Stimulated activated CD4-positive, alpha-beta T cell treated with anti-CD3 and anti-CD28 coated beads, Interleukin-12 subunit alpha, Interleukin-12 subunit beta, amount 100 ng/mL, for 4 hours (primary cell): ENCODE results near the gene CTU2.

Experiments
- DNase-seq: peaks from one replicate; pipeline ENCODE4 v3.0.0-alpha.2; 2020

The CTU2 gene

GRCh38 chr16:88747588-88748301 lies 41.4 kb downstream of the CTU2 start:
- DNase-seq = no peak

GRCh38 chr16:88748364-88748763 lies 42.1 kb downstream of the CTU2 start:
- no peak for DNase-seq

DNA sequence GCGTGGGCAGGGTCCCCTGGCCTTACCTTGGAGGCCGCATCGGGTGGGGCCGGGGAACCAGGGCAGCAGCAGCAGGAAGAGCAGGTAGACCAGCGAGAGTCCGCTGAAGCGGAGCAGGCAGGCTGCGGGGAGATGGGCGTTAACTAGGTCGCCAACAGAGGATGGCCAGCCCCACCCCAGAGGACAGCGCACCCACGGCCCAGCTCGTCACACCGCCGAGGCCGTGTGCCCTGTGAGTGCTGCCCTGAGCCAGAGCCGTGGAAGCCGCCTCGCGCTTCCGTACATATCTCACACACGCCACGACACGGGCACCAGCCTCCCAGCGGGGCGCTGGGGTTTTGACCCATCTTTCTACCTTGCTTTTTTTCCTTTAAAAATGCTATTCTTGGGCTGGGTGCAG lies 43.1 kb downstream of the CTU2 start:
- DNase-seq = no peak

- DNase-seq = no peak
These were observed 44.6 kb downstream of the CTU2 start for GRCh38 chr16:88750854-88751253.

DNA sequence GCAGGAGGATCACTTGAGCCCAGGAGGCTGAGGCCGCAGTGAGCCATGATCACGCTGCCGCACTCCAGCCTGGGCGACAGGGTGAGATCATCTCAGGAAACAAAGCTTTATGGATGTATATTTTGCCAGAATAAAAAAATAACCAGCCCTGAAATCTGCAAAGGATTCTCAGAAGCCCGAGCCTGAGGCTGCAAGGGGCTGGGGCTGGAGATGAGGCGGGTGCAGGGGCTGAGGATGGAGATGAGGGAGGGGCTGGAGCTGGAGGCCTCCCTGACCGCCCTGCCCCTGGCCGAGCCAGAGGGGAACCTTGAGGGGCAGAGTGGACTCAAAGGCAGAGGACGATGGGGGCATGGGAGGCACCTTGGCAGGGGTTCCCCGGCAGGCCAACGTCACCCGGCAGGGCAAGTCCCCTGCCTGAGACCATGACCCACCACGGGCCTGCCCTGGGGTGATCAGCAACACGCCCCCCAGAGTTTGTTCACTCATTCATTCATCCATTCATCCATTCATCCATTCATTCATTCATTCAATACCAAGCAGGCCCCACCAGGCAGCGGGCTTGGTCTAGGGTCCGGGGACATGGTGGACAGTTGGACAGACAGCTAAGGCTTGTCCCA lies 46.2 kb downstream of the CTU2 start:
- no peak for DNase-seq

DNA sequence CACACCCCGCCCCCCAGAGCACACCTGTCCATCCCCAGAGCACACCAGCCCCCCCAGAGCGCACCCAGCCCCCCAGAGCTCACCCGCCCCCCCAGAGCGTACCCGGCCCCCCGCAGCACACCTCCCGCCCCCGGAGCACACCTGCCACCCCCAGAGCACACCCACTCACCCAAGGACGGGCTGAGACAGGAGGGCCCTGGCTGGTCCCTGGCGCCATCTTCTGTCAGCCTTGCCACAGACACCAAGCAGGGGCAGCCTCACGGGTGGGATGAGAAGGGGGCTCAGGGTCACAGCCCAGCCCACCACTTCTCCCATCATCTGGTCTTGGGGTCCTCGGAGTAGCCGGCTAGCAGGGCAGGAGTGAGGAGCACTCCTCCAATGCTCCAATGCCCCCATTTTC lies 46.9 kb downstream of the CTU2 start:
- DNase-seq = no peak

GRCh38 chr16:88753602-88754001 lies 47.3 kb downstream of the CTU2 start:
- no peak for DNase-seq

DNA sequence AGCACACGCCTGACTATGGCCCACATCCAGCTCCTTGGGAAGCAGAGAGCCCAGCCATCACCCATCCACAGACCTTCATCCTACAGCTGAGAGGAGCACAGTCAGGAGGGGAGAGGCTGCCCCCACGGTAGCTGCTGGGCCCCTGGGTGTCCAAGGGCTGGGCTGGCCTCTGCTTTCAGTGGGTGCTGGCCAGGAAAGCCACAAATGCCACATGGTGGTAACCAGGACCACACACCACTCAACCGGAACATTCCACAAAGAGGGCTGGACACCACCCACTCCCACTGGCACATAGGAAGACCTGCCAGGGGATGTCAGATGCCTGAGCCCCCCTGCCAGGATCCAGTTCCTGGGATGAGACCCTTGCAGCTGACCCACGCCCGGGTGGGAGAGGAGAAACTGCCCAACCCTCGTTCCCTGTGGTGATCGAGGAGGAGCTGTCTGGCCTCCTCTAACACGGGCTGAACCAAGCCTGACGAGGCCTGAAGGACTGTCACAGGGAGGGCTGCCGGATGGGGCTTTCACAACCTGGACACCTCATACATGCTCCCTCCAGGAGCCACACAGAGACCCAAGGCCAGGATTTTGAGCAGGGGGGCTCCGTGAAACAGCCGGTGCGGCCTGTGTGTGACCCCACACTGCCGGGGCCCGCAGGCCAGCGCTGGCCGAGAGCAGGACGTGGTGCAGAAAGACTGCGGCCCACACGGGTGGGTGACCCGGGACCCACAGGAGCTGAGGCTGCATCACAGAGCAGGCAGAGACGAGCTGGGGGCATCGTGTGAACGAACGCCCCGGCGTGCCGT lies 48.0 kb downstream of the CTU2 start:
- DNase-seq = no peak

GRCh38 chr16:88754912-88755744 lies 48.8 kb downstream of the CTU2 start:
- no peak for DNase-seq

DNA sequence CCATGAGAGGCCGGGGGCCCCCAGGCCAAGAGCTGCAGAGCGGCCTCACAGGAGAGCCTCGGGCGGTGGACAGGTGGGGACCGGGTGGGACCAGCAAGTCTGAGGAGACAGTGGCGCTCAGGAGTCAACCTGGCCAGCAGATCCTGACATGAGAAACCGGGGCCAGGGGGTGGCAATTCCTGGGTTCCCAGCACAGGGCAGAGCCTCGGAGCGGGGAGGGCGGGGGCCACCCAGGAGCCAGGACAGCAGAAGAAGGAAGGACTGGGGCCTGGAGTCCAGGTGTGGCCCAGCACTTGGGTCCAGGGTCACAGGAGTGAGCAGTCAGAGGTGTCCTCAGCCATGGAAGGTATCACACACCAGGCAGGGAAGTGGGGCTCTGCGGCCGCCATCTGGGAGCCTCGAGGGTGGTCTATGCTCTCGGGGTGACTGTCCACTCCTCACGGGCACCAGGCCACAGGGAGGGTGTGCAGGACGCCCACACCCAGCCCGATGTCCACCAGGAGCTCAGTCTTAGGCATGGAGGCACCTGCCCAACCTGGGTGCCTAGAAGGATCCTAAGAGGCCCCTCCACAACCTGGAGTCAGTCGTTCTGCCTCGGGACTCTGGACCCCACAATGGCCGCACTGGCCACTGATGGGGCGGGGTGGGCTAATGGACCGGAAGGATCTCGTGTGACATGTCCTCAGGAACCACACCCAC lies 49.6 kb downstream of the CTU2 start:
- no peak for DNase-seq

DNA sequence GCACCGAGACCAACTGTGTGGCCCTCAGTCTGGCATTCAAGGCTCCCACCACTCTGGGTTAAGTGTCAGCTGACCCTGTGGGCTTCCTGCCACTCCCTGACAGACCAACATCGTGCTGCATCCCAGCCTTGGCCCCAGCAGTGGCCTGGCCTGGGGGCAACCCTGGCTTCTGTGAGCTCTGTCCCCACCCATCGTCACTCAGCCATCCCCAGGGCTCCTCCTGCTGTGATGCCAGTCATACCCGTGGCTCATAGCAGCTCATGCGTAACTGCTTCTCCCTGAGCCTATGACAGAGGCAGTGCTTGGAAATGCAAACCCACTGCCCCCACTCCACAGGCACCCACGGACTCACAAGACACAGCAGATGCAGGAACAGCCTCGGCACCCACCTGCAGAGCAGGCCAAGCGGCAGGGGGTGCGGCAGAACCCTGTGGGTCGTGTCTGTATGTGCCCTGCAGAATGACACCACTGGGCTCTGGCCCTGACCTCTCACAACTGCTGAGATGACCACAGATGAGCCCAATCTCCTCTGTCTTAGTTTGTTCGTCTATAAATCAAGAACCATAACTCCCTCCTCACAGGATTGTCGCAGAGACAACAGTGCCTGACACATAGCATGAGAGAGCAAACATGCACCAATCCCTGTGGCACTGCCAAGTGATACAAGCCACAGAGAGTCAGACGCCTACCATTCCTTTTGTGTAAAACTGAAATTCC lies 52.1 kb downstream of the CTU2 start:
- DNase-seq = no peak

- DNase-seq = no peak
These were observed 52.6 kb downstream of the CTU2 start for GRCh38 chr16:88758944-88759244.

DNA sequence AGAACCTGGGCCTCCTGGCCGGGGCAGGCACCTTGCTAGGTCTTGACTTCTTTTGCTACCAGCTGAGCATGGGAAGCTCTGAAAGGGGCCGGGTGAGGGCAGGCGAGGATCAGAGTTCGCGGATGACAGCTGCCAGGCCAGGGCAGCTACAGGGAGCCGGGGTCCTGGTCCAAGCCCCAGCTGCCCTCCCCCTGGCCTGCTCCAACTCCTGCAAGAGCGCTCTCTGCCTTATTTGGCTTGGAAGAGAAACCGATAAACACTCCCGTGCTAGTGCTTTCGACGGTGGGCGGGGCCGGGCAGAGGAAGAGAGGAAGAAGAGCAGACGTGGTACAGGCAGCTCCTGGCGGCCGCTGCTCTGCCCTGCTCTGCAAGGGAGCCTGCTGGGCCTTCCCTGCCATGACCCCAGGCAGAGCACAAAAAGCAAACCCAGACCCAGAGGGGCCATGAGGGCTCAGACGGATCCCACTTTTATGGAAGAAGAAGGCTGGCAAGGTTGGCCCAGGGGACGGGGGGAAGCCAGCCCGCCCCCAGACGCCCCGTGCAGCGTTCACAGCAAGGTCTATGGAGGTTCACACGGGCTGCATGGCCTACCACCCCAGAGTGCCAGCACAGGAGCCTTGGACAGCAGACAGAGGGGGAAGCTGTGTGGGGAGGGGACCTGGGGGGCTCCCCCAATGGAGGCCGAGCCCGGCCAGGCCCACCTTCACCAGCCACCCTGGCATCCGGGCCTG lies 53.1 kb downstream of the CTU2 start:
- DNase-seq = peak; percentile 55

DNA sequence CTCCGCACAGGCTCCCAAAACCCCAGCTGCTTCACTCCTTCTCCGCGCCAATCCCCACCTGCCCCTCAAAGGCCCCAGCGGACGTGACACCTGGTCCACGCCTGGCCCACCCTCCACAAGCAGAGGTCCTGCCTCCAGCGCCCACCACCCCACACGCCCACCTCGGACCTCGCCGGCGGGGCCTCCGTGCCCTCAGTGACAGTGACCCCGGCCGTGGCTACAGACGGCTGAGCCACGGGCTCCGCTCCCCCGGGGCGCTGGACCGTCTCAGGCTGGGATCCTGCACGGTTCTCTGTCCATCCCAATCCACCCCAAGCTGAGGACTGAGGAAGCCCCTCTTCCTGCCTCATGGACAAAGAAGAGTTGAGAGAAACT lies 53.7 kb downstream of the CTU2 start:
- no peak for DNase-seq

GRCh38 chr16:88760424-88761142 lies 54.3 kb downstream of the CTU2 start:
- no peak for DNase-seq

DNA sequence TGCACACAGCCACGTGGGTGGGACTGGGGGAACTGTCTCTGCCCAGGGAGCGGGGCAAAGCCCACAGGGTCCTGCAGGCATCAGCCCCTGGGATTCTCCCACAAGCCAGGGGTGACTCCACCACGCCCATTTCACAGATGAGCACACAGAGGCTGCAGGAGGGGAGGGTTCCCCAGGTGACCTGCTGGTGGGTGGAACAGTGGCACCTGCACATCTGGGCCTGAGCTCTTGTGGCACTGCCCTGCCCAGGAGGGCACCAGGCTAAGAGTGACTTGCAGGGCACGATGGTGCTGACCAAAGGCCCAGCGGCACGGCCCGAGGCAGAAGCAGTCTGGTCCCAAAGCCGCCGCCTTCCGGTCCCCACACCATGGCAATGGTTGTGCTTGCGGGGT lies 54.8 kb downstream of the CTU2 start:
- no peak for DNase-seq

DNA sequence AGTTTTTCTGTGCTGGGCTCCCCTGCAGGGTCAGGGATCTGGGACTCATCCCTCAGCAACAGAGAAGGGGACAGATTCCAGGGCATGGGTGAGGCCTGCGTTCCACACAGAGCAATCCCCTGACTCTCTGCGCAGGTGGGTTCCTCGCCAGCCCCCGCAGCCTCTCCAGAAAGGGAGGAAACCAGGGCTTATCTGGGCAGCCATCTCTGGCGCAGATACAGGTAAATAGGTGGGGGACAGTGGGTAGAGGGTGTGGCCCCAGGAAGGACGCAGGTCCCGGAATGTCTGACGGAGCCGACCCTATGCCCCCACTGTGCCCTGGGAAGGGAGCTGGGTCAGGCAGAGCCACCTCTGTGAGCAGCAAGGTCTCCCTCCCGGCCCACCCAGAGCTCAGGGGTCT lies 55.5 kb downstream of the CTU2 start:
- no peak for DNase-seq

GRCh38 chr16:88762258-88762870 lies 56.1 kb downstream of the CTU2 start:
- no peak for DNase-seq

GRCh38 chr16:88762941-88763340 lies 56.6 kb downstream of the CTU2 start:
- no peak for DNase-seq

GRCh38 chr16:88763502-88764053 lies 57.3 kb downstream of the CTU2 start:
- DNase-seq = no peak
